Progenitor cell of endocrine pancreas (in vitro differentiated cells): ENCODE results near the gene SLC9A8. TPM values are rescaled to one million over a fixed set of nuclear protein-coding genes. Genes with fewer than 3 reads are reported as not detected.

Source experiments
- DNase-seq: peaks from one replicate; pipeline ENCODE4 v3.0.0; 2021; ENCODE audit warnings: low spot score; ENCODE audit not compliant: unreplicated experiment
- H3K27ac Mint-ChIP-seq: 2 replicates; pipeline ENCODE4 v1.8.0; 2021; ENCODE audit warnings: mild to moderate bottlenecking, moderate library complexity, mixed read lengths
- H3K27me3 Mint-ChIP-seq: 2 replicates; pipeline ENCODE4 v1.8.0; 2021; ENCODE audit warnings: mixed read lengths
- H3K36me3 Mint-ChIP-seq: 2 replicates; pipeline ENCODE4 v1.8.0; 2022; ENCODE audit warnings: mixed read lengths; ENCODE audit not compliant: insufficient read depth
- H3K4me1 Mint-ChIP-seq: 2 replicates; pipeline ENCODE4 v1.8.0; 2021; ENCODE audit warnings: low read depth, mixed read lengths
- H3K4me3 Mint-ChIP-seq: 2 replicates; pipeline ENCODE4 v1.8.0; 2021; ENCODE audit warnings: low read depth, mild to moderate bottlenecking, moderate library complexity, mixed read lengths
- H3K9me3 Mint-ChIP-seq: 2 replicates; pipeline ENCODE4 v1.8.0; 2021; ENCODE audit warnings: low read depth, mixed read lengths
- CTCF ChIP-seq: fragments of 200-600 bp; sonication (generic); IDR thresholded peaks from one replicate; pipeline ENCODE4 v1.5.0; 2021; ENCODE audit warnings: antibody characterized with exemption, mild to moderate bottlenecking; ENCODE audit not compliant: unreplicated experiment
- total RNA-seq: library from RNA; stranded (reverse); gene quantifications from 2 replicates; pipeline ENCODE4 v1.2.1, GENCODE V29; 2021

Gene SLC9A8
- total RNA-seq, 1 donor from 2014 or later = 11.4 TPM

DNA sequence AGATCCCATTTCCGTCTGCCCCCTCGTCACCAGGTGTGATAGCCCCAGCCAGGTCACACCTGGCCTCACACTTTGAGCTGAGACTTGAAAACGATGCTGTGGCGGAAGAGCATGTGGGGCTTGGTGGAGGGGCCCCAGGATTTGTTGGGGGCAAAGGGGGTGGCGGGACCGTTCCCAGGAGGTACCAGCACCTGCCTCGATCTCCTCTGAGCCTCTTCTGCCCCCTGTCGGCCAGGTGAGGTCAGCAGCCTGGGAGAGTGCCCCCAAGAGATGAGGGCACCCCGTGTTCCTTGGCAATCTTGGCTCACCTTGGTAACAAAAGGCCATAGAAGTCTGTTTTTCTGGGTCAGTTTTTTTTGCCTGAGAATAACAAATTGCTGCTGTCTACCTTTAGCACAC, 77.3 kb downstream of the SLC9A8 start:
- Mint-ChIP-seq H3K4me1 (peaks cover 24% of the 10 kb centered on the region), H3K27ac (no peak overlapping the region), H3K4me3 (no peak overlapping the region), H3K9me3 (no peaks in the 10 kb centered on the region), H3K36me3 (peaks cover 1% of the 10 kb centered on the region), H3K27me3 (no peaks in the 10 kb centered on the region)
- no peak for DNase-seq
- peak; percentile 37 for TF ChIP-seq CTCF

DNA sequence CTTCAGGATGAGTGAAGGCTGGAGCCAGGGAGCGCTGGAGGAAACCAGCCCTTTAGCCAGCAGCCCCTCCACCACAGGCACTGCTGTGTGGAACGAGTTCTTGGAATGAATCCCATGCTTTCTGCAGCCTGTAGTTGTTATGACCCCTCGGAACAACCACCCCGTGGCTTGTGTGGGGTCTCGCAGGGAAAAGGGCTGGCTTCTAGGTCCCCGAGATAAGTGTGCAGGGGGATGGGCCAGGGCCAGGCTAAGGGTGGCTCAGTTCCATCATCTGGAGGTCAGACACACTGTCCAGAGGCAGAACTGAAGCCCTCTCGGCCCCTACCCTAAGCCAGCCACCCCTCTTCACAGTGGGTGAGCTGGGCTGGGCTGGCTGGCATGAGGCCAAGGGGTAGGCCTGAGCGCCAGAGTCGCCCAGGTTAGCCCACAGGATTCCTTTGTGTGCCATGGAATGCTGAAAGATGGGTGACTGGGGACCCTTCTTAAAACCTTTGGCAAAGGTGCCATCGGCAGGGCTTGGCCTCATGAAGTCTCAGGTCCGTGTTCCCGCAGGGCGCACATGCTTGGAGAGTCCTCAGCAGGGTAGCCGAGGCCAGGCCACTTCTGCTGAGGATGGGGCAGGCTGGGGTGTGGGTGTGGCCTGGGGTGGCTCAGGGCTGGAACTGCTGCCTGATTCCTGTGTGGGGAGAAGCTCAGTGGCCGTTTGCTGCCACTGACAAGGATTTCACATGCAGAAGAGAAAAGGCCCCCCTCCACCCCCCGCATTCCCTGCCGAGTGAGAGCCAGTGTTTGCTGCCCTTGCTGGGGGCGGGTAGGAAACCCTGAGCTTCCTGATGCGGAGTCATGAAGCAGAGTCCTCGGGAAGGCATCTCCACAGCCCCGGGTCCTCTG, 78.1 kb downstream of the SLC9A8 start:
- Mint-ChIP-seq H3K4me3 (no peak overlapping the region), H3K27me3 (no peaks in the 10 kb centered on the region), H3K36me3 (peaks cover 1% of the 10 kb centered on the region), H3K9me3 (no peaks in the 10 kb centered on the region), H3K4me1 (peaks cover 24% of the 10 kb centered on the region), H3K27ac (peak overlapping the region; percentile 52)
- no peak for TF ChIP-seq CTCF
- DNase-seq = no peak

- Mint-ChIP-seq H3K4me1 (peaks cover 22% of the 10 kb centered on the region), H3K36me3 (peaks cover 1% of the 10 kb centered on the region)
These were observed 79.0 kb downstream of the SLC9A8 start for GRCh38 chr20:49891476-49892110.

DNA sequence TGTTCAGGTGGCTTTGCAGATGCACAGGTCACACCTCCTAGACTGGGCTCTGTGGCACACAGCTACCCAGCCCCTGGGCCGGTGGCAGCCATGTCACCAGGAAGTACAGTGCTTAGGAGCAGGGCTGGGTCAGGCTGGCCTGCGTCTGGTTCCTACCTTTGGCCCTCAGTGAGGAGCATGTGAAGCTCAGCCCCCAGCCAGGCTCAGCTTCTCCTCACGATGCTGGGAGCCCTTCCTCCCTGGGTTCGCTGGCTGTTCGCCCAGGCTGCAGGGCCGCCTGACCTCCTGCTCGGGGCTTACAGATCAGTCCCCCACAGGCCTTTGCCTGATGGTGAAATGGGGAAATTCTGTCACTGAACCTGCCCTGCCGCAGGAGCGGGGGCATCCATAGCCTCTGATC, 79.6 kb downstream of the SLC9A8 start:
- Mint-ChIP-seq H3K4me3 (no peak overlapping the region), H3K27ac (no peak overlapping the region), H3K4me1 (peaks cover 15% of the 10 kb centered on the region), H3K27me3 (no peaks in the 10 kb centered on the region), H3K36me3 (peaks cover 1% of the 10 kb centered on the region), H3K9me3 (no peaks in the 10 kb centered on the region)
- no peak for TF ChIP-seq CTCF
- no peak for DNase-seq

More at GRCh38 chr20:49891476-49892110, 79.0 kb downstream of the SLC9A8 start:
- H3K27me3 Mint-ChIP-seq = no peaks in the 10 kb centered on the region
- H3K9me3 Mint-ChIP-seq = no peaks in the 10 kb centered on the region
- H3K27ac Mint-ChIP-seq = no peak overlapping the region
- H3K4me3 Mint-ChIP-seq = no peak overlapping the region
- no peak for DNase-seq
- no peak for TF ChIP-seq CTCF

- TF ChIP-seq CTCF = no peak
- peaks cover 11% of the 10 kb centered on the region for H3K4me1 Mint-ChIP-seq
- H3K4me3 Mint-ChIP-seq = no peak overlapping the region
- peaks cover 1% of the 10 kb centered on the region for H3K36me3 Mint-ChIP-seq
- no peak overlapping the region for H3K27ac Mint-ChIP-seq
- no peaks in the 10 kb centered on the region for H3K9me3 Mint-ChIP-seq
- DNase-seq = no peak
- no peaks in the 10 kb centered on the region for H3K27me3 Mint-ChIP-seq
These were observed 80.2 kb downstream of the SLC9A8 start for GRCh38 chr20:49892817-49893216.
